Measurements from ENCODE around the gene PCYOX1L.

The PCYOX1L gene

DNA sequence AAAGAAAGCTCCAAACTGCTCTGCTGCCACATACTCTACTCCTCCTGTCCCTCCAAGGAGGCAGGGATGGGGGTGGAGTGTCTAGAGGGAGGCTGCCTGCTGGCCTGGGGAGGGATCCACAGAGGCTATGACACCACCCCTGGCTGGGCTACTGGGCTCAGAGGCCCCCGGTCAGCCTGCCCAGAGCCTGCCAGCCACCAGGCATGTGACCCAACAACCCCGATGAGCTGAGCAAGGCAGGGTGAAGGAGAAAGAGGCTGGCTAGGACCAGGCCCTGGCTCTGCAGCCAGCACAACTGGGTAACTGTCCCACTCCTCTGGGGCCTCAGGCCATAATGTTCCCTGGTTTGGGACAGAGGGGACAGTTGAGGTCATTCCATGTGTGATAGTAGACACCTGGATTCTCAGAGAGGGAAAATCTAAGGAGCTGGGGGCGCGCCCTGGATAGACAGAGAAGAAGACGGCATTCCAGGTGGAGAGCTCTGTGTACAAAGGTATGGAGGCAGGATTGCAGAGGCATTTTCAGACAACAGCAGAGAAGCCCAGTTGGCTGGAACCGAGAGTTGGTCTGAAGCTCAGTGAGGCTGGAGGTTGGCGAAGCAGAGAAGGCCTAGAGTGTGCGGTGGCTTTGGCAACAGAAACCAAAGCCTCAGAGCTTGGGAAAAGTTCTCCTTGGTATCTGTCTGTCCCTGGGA lies 55.1 kb downstream of the PCYOX1L start:
- Mint-ChIP-seq H3K4me1 (peaks cover 84% of the 10 kb centered on the region), H3K27me3 (ENCODE audit: low read depth, poor library complexity) (no peaks in the 10 kb centered on the region), H3K9me3 (no peaks in the 10 kb centered on the region), H3K27ac (peak overlapping the region; percentile 84), H3K4me3 (no peak overlapping the region), H3K36me3 (ENCODE audit: low read depth) (no peaks in the 10 kb centered on the region)
- DNase-seq, result no peak
- TF ChIP-seq, protein P1, sequence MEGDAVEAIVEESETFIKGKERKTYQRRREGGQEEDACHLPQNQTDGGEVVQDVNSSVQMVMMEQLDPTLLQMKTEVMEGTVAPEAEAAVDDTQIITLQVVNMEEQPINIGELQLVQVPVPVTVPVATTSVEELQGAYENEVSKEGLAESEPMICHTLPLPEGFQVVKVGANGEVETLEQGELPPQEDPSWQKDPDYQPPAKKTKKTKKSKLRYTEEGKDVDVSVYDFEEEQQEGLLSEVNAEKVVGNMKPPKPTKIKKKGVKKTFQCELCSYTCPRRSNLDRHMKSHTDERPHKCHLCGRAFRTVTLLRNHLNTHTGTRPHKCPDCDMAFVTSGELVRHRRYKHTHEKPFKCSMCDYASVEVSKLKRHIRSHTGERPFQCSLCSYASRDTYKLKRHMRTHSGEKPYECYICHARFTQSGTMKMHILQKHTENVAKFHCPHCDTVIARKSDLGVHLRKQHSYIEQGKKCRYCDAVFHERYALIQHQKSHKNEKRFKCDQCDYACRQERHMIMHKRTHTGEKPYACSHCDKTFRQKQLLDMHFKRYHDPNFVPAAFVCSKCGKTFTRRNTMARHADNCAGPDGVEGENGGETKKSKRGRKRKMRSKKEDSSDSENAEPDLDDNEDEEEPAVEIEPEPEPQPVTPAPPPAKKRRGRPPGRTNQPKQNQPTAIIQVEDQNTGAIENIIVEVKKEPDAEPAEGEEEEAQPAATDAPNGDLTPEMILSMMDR (IDR thresholded peaks at IDR 0.05), result no peak

DNA sequence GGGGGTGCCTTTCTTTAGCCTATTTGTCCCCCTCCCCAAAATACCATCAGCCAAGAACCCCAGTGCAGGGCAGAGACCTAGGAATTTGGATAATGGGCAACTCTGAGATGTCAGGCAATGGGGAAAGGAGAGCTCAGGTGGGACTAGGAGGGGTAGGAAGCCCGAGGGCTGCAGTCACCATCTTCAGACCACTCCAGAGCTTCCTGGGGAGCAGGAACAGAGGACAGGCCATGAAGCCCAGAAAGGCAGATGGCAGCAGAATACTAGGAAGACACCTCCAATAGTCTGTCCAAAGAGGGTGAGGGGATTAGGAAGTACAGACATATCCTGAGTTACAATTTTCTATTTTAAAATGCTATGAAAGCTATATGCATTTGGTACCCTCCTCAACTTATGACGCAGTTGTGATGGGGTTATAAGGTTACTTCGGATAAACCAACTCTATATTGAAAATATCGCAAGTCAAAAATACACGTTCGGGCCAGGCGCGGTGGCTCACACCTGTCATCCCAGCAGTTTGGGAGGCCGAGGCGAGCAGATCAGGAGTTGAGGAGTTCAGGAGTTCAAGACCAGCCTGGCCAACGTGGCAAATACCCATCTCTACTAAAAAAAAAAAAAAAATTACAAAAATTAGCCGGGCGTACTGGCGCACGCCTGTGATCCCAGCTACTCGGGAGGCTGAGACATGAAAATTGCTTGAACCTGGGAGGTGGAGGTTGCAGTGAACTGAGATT lies 55.8 kb downstream of the PCYOX1L start:
- Mint-ChIP-seq H3K9me3 (no peaks in the 10 kb centered on the region), H3K27me3 (ENCODE audit: low read depth, poor library complexity) (no peaks in the 10 kb centered on the region), H3K4me1 (peaks cover 84% of the 10 kb centered on the region), H3K4me3 (no peak overlapping the region), H3K36me3 (ENCODE audit: low read depth) (no peaks in the 10 kb centered on the region), H3K27ac (peak overlapping the region; percentile 84)
- TF ChIP-seq, protein P1 (IDR thresholded peaks at IDR 0.05), result no peak
- no peak for DNase-seq

DNA sequence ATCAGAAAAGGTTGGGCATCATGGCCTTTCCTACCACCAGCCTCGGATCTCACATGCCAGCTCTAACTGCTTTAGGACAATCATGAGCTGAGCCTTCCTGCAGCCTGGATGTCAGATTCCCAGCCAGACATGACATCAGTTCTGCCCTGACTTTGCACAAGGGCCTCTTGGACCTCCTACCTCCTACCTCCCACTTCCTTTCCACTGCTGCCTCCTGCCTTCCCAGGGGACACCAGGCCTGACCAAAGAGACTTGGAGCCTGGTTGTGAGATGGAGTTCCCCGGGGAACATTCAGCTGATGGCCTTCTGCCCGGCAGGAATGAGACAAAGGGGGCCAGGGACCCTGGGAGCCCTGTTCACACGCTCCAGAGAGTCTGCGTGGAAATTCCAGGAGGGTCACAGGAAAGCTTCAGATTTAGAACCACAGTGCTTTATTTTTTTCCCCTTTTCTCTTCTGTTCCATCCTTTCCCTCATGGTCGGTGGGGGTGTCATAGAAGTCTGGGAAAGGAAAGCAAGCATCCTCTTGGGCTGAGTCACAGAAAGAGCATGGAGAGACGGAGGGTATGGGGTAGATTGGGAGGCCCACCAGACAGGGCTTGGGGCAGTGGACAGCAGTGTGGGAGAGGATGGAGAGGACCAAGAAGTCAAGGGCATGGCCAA lies 56.7 kb downstream of the PCYOX1L start:
- Mint-ChIP-seq H3K27ac (peak overlapping the region; percentile 62), H3K4me3 (no peak overlapping the region), H3K4me1 (peaks cover 81% of the 10 kb centered on the region), H3K27me3 (ENCODE audit: low read depth, poor library complexity) (no peaks in the 10 kb centered on the region), H3K36me3 (ENCODE audit: low read depth) (no peaks in the 10 kb centered on the region), H3K9me3 (no peaks in the 10 kb centered on the region)
- no peak for DNase-seq
- TF ChIP-seq, protein P1 (IDR thresholded peaks at IDR 0.05), result no peak

DNA sequence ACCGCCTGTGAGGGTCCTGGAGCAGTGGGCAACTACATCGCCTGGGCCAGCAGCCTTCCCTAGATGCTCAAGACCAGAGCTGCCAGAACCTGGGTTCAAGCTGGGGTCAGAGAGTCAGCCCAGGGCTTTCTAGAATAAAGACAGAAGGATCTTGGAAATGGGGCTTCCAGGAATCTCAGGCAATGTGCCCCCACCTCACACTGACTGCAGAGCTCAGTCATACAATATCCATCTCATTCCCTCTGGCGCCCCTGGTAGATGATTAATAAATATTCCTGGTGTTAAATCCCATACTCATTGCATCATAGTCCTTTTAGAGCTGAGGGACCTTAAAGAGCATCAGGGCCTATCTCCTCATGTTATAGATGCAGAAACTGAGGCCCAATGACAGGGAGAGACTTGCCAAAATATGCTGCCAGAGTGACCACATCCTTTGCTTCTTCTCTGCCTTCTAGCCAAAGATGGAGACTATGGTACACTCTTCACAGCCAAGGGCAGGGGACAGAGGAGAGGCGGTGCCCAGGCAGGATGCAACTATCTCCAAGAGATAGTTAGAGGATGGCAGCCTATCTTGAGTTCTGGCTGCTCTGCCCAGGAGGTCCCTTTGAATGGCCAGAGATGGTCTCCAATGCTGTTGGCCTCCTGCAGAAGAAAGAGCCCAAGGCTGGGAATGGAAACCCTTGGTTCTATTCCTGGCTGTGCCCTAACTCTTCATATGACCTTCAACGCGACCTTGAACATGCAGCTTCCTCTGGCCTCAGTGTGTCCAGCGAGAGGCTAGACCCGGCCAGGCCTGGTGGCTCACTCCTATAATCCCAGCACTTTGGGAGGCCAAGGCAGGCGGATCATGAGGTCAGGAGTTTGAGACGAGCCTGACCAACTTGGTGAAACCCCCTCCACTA lies 57.5 kb downstream of the PCYOX1L start:
- Mint-ChIP-seq H3K4me3 (no peak overlapping the region), H3K27ac (peak overlapping the region; percentile 62)
- DNase-seq, result no peak

More for the DNA sequence above, 57.5 kb downstream of the PCYOX1L start:
- Mint-ChIP-seq H3K9me3 (no peaks in the 10 kb centered on the region), H3K36me3 (ENCODE audit: low read depth) (no peaks in the 10 kb centered on the region), H3K4me1 (peaks cover 81% of the 10 kb centered on the region), H3K27me3 (ENCODE audit: low read depth, poor library complexity) (no peaks in the 10 kb centered on the region)
- TF ChIP-seq, protein P1 (IDR thresholded peaks at IDR 0.05), result no peak
